Pulmonary artery endothelial cell (primary cell): ENCODE measurements around the gene VARS1. TPM values are rescaled to one million over a fixed set of nuclear protein-coding genes. Genes with fewer than 3 reads are reported as not detected.
"Not testable (repeated sequence)": the region's sequence is repeated elsewhere in the genome, so short reads cannot be mapped to it uniquely, and the experiment has no call there.

Experiments
- DNase-seq: peaks from one replicate; pipeline ENCODE4 v3.0.0-alpha.2; 2011; ENCODE audit warnings: low read depth, low spot score
- total RNA-seq: library from RNA; depleted of rRNA; stranded (reverse); fragments of >200 nt; gene quantifications from 2 replicates; pipeline ENCODE4 v1.2.3, GENCODE V29; 2014

Gene VARS1
- total RNA-seq, 1 donor from 2014 or later: 74.0 TPM

- no peak for DNase-seq
These were observed 511 bp downstream of the VARS1 start for GRCh38 chr6:31794866-31795615.

GRCh38 chr6:31794294-31794865 lies 1.2 kb downstream of the VARS1 start:
- DNase-seq: no peak

GRCh38 chr6:31793927-31794245 lies 1.7 kb downstream of the VARS1 start:
- DNase-seq: not testable (repeated sequence)

- DNase-seq: no peak
These were observed 2.8 kb downstream of the VARS1 start for GRCh38 chr6:31792761-31793171.

- no peak for DNase-seq
These were observed 3.5 kb downstream of the VARS1 start for GRCh38 chr6:31792090-31792374.

- DNase-seq: no peak
These were observed 4.0 kb downstream of the VARS1 start for GRCh38 chr6:31791324-31792089.

GRCh38 chr6:31785475-31785874 lies 10.1 kb downstream of the VARS1 start:
- no peak for DNase-seq

- DNase-seq: no peak
These were observed 11.2 kb downstream of the VARS1 start for GRCh38 chr6:31784098-31784925.

GRCh38 chr6:31782126-31782855 lies 13.3 kb downstream of the VARS1 start:
- DNase-seq: no peak

- DNase-seq: no peak
These were observed 14.1 kb downstream of the VARS1 start for GRCh38 chr6:31781244-31782125.

GRCh38 chr6:31780507-31781243 lies 14.9 kb downstream of the VARS1 start:
- no peak for DNase-seq

GRCh38 chr6:31779908-31780307 lies 15.6 kb downstream of the VARS1 start:
- no peak for DNase-seq

- DNase-seq: no peak
These were observed 16.3 kb downstream of the VARS1 start for GRCh38 chr6:31778999-31779885.

GRCh38 chr6:31778193-31778592 lies 17.4 kb downstream of the VARS1 start:
- DNase-seq: no peak

- no peak for DNase-seq
These were observed 17.9 kb downstream of the VARS1 start for GRCh38 chr6:31777667-31778050.

GRCh38 chr6:31776989-31777666 lies 18.4 kb downstream of the VARS1 start, which contains the start of gene VWA7:
VWA7 (minus strand) TSS chr6:31777328; CDS start chr6:31776779, 549 bp downstream.
- no peak for DNase-seq

- no peak for DNase-seq
These were observed 19.0 kb downstream of the VARS1 start for GRCh38 chr6:31776485-31776988.
